NCI-H1048 (cell line): ENCODE results near the gene SRM.
"Not testable (repeated sequence)": the region's sequence is repeated elsewhere in the genome, so short reads cannot be mapped to it uniquely, and the experiment has no call there.

Experiments
- DNase-seq: peaks from one replicate; lab custom pipeline; 2025; lab: John Stamatoyannopoulos, UW

SRM gene

GRCh38 chr1:11059968-11060830, at the start of gene SRM:
SRM (minus strand) TSS chr1:11060018; CDS start chr1:11059943, 75 bp downstream.
- DNase-seq: peak; percentile 66

- no peak for DNase-seq
These were observed 49.4 kb upstream of the SRM start for GRCh38 chr1:11109047-11109760.

DNA sequence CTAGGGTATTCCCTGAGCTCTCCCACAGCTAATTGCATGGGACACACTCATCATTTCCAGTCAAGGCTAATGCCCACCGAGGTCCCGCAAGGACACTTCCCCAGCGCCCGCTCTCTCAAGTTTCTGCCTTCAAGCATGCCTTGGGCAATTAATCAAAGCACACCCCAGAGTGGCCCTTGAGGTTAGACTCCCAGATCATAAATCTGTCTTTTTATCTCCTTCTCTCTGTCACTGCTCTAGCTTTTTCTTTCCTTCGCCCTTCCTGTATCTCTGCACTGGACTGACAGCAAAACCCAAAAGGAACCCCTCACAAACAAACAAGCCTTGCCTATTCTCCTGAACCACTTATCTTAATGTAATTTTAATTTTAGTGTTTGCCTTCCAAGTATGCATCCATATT, 47.8 kb upstream of the SRM start:
- no peak for DNase-seq

- no peak for DNase-seq
These were observed 45.8 kb upstream of the SRM start for GRCh38 chr1:11105586-11105985.

- no peak for DNase-seq
These were observed 41.5 kb upstream of the SRM start for GRCh38 chr1:11101347-11101746.

- DNase-seq: not testable (repeated sequence)
These were observed 41.0 kb upstream of the SRM start for GRCh38 chr1:11100806-11101205.

DNA sequence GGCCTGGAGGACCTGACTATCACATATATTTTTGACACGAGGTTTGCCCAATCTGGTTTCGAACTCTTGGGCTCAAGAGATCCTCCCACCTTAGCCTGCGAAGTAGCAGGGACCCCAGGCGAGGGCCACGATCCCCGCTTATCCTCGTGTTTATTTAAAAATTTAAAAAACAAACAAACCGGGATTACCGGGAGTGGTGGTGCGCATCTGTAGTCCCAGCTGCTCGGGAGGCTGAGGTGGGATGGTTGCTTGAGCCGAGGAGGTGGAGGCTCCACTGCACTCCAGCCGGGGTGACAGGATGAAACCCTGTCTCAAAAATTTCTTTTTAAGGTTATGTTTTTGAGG, 40.3 kb upstream of the SRM start:
- DNase-seq: no peak

DNA sequence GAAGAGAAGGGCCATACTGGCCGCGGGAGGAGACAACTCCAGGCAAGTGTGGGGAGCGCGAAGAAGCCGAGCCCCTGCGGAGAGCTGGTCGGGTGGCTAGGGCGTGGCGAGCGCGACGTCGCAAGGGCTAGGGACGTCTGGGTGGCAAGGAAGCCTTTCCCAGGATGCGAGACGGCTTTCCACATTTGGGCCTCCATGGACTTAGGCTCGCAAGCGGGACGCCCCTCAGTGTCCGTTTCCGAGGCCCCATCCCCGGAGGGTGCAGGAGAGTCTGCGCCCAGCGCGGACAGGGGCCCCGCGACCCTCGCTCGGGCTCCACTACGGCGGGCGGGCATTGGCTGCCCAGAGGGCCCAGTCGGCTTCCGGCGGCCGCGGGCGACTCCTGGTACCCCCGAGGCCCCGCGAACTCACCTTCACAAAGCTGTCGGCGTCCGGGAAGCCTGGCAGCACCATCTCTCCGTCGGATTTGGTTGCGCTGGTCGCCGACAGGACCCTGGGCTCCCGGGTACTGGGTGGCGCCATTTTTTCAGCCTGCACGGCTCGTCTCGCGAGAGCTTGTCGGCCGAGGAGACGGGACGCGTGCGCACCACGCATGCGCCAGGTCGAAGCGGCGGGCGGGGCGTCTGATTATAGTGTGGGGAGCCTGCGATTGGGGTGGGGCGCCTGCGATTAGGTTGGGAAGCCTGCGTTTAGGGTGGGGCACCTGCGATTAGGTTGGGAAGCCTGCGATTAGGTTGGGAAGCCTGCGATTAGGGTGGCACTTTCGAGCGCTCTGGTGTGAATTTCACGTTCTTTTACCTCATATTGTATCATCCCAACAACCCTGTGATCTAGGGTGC, 39.7 kb upstream of the SRM start, which contains the start of gene EXOSC10:
TSS of gene EXOSC10 (minus strand) at position 560 of the 839 bp plus-strand sequence. CDS start at position 522, 38 bp downstream.
- peak; percentile 86 for DNase-seq

DNA sequence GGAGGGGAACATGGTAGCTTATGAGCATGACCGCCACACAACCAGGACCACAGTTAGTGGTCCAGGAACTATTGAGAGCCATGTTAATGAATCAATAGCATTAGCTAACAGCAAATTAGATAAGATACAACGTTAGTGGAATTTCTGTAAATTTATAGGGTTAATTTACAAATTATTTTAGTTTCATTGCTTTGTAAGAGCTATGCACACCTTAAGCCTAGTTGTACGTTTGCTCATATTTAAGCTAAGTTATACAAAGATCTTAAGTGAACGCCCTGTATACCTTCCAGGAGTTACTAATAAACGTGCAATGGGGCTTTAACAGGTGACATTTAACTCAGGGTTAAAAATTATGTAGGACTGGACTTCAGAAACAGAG, 39.1 kb upstream of the SRM start:
- DNase-seq: no peak

DNA sequence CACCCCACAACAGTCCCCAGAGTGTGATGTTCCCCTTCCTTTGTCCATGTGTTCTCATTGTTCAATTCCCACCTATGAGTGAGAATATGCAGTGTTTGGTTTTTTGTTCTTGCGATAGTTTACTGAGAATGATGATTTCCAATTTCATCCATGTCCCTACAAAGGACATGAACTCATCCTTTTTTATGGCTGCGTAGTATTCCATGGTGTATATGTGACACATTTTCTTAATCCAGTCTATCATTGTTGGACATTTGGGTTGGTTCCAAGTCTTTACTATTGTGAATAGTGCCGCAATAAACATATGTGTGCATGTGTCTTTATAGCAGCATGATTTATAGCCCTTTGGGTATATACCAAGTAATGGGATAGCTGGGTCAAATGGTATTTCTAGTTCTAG, 24.0 kb upstream of the SRM start:
- not testable (repeated sequence) for DNase-seq

DNA sequence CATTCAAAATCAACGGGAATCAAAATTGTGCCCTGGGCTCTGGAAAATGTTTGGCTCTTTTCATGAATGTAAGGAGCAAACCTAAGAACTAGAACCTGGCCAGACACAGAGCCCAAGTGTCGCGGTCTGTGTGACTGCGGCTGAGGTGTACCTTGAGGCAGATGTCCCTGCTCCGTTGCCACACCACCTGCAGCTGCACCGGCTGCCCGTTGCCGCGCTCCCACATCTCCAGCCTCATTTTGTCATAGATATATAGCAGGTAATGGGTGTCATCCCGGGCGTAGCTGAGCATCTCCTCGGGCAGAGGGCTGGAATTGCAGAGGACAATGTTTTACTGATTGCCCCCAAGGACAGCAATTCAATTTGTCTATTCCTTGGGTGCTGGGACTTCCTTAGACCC, 21.1 kb upstream of the SRM start:
- no peak for DNase-seq

GRCh38 chr1:11078631-11079030, 18.8 kb upstream of the SRM start:
- no peak for DNase-seq

- DNase-seq: not testable (repeated sequence)
These were observed 13.6 kb upstream of the SRM start for GRCh38 chr1:11073398-11073797.

DNA sequence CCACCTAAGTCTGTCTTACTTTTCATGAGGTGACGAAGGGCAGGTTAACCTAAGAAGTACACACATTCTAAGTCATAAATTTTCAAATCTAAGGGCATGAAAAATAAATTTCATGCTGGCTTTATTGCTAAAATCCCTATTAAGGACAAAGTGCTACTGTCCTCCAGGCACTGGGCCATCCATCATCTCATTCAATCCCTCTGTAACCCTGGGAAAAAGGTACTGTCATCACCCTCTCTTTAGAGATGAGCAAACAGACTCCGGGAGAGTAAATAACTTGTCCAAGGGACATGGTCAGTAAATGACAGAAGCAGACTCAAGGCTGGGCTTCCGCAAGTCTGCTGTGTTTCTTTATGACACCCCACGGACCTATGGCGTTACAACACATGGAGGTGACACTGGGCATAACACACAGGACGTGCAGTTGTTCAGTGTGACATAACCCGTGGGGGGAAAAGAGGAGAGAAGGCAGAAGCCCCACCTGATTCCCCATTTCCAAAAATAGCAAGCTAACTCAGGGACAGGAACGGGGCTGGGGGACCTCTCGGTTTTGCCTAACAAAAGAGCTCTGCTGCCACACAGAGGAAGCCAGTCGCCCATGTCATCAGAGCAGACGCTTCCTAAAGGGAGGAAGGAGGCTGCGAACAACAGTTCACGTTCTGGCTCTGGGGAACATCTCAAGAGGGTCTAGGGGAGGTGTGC, 12.5 kb upstream of the SRM start:
- no peak for DNase-seq

GRCh38 chr1:11071463-11072215, 11.8 kb upstream of the SRM start:
- DNase-seq: no peak

DNA sequence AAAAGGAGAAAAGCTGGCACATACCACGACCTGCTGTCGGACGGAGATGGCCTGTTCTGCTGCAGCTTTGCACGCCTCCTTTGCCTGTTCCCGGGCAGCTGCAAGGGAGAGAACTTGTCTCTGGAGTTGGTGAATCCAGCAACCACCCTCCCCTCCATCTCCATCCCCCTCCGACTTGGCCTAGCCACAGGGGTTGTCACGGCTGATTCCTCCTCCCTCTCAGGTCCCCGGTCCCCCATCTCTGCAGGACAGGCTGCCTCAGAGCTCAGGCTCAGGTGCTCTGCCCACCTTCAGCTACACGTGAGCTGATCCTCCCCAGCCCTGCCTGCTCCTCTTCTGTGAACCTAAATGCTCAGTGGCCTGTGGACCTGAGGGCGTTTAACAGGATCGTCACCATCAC, 11.1 kb upstream of the SRM start:
- no peak for DNase-seq

GRCh38 chr1:11068600-11069473, 9.0 kb upstream of the SRM start:
- DNase-seq: no peak

DNA sequence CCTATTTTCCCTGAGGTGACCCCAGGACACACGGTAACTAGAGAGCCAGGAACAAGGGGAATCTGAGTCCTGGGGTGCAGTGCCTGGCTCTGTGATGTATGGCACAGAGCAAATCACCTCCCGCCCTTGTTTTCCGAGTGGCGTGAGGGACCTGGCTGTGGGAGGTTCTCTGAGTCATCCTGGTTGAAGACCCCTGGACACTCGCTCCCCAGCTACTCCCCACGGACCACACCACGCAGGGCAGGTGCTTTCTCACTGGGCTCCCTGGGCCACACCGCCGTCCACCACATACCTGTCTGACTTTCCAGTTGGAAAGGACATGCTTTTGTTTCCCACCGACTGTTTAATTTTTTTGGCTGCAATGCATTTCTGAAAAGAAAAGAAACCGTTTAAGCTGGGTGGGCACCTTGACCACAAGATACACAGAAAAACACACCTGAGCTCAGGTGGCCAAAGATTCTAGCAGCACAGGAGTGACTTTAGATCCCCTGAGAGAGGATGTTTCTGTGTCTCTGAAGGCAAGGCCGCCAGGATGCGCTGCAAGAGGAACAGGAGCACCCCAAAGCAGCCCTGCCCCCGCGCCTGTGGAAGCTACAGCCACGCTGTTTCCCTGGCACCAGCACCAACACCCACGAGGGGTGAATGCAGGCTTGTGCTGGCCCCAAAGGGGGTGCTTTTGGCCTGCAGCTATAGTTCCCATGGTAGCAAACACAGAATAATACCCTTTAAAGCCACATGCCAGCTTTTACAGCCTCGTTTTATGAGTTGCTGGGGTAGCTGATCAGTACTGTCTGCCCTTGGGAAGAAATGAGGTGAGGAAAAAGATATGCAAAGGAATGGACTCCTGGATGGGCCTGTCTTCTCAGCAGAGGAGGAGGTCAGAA, 8.1 kb upstream of the SRM start:
- no peak for DNase-seq

DNA sequence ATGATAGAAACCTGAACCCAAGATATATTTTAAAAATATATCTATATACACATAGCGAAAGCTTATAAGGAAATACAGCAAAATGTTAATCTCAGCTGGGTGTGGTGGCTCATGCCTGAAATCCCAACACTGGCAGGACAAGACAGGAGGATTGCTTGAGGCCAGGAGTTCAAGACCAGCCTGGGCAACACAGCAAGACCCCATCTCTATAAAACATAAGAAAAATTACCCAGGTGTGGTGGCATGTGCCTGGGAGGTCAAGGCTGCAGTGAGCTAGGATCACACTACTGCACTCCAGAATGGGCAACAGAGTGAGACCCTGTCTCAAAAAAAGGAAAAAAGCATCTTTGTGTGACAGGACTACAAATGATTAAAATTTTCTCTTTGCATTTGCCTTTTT, 6.0 kb upstream of the SRM start:
- DNase-seq: no peak
